Measurements from ENCODE around the gene WASL. TPM values are rescaled to one million over a fixed set of nuclear protein-coding genes. Genes with fewer than 3 reads are reported as not detected.
"Not testable (repeated sequence)": the region's sequence is repeated elsewhere in the genome, so short reads cannot be mapped to it uniquely, and the experiment has no call there.

The WASL gene
- polyA plus RNA-seq, 3 donors, result 71.2 to 85.8 (median 76.4) TPM

DNA sequence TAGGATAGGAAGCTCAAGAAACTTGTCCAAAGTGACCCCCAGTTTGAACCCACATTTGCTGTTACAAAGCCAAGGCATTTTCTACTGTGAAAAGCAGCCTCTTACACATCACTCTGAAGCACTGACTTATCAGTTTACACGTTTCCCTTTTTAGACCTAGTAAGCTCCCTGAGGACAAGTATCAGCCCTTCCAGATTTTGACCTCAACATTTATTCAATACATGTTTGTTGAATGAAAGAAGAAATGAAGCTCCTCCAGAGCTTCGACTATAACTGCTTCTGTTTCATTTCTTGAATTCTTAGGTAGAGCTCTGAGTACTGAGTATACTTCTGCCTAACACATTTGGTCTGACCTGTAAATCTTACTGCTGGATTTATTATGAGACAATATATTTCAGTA lies 2.7 kb downstream of the WASL start:
- no peak for DNase-seq (ENCODE audit: extremely low read depth in 1 of 11, low read depth in 9 of 11, low spot score in 4 of 11)

GRCh38 chr7:123745437-123745836 lies 3.4 kb downstream of the WASL start:
- DNase-seq (ENCODE audit: extremely low read depth in 1 of 11, low read depth in 9 of 11, low spot score in 4 of 11), result no peak

DNA sequence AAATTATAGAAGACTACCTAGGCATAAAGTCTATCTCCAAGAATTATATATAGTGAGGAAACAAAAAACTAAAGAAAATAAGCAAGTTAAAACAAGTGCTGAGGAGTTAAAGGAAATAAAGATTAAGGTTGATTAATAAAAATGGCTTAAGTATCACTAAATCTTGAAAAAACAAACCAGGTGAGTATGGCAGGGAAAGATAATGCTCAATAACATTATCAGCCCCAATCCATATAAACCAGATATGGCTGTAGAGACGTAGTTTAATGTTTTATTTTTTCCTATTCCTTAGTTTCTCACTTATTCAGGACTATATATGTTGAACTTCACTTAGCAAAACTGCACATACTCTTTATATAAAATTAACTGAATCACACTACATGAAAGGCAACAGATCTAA lies 4.4 kb downstream of the WASL start:
- no peak for DNase-seq (ENCODE audit: extremely low read depth in 1 of 11, low read depth in 9 of 11, low spot score in 4 of 11)

GRCh38 chr7:123741940-123742339 lies 6.9 kb downstream of the WASL start:
- DNase-seq (ENCODE audit: extremely low read depth in 1 of 11, low read depth in 9 of 11, low spot score in 4 of 11), result no peak

GRCh38 chr7:123738808-123739207 lies 10.0 kb downstream of the WASL start:
- DNase-seq (ENCODE audit: extremely low read depth in 1 of 11, low read depth in 9 of 11, low spot score in 4 of 11), result no peak

DNA sequence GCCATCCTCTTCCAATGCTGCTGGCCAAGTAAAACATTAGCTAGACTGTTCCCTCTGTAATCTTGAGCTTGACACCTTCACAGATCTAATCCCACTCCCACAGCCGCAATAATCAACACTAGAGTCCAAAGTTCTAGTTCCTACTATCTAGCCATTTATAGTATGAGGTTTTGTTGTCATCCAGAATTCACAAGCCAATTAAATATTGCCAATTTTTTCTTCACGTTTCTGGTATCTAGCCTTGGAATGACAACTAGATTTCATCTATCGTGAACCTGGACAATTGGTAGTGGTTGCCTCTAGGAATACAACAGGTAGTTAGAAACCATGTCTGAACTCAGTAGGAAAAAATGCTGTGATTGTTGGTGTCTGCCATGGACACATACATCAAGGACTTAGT lies 10.4 kb downstream of the WASL start:
- DNase-seq (ENCODE audit: extremely low read depth in 1 of 11, low read depth in 9 of 11, low spot score in 4 of 11), result no peak

DNA sequence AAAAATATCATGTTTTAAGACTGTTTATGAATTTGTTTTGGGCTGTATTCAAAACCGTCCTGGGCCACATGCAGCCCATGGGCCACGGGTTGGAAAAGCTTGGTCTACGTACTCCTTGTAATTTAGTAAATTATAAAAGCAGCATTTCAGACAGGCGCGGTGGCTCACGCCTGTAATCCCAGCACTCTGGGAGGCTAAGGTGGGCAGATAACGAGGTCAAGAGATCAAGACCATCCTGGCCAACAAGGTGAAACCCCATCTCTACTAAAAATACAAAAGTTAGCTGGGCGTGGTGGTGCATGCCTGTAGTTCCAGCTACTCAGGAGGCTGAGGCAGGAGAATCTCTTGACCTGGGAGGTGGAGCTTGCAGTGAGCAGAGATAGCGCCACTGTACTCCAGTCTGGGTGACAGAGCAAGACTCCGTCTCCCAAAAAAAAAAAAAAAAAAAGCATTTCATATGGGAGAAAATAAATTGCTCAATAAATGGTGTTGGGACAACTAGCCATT lies 11.6 kb downstream of the WASL start:
- not testable (repeated sequence) for DNase-seq (ENCODE audit: extremely low read depth in 1 of 11, low read depth in 9 of 11, low spot score in 4 of 11)

DNA sequence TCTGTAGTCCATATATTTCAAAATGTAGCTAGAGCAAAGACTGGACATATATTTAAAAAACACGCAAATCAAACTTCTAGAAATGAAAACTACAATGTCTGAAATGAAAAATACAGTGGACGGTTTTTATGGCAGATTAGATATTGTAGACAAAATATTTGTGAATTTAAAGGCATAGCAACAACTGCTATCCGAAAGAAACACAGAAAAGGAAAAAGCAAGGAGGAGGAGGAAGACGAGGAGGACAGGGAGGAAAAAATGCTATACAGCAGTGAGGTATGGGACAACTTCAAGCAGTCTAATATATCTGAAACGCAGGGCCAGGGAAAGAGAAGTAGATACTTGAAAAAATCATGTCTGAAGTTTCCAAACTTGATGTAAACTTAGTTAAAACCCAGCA lies 13.3 kb downstream of the WASL start:
- no peak for DNase-seq (ENCODE audit: extremely low read depth in 1 of 11, low read depth in 9 of 11, low spot score in 4 of 11)

GRCh38 chr7:123734498-123734897 lies 14.3 kb downstream of the WASL start:
- no peak for DNase-seq (ENCODE audit: extremely low read depth in 1 of 11, low read depth in 9 of 11, low spot score in 4 of 11)

- no peak for DNase-seq (ENCODE audit: extremely low read depth in 1 of 11, low read depth in 9 of 11, low spot score in 4 of 11)
Measured at GRCh38 chr7:123732413-123733091, 16.3 kb downstream of the WASL start.

- DNase-seq (ENCODE audit: extremely low read depth in 1 of 11, low read depth in 9 of 11, low spot score in 4 of 11), result no peak
Measured at GRCh38 chr7:123729218-123729578, 19.6 kb downstream of the WASL start.

GRCh38 chr7:123727071-123727837 lies 21.5 kb downstream of the WASL start:
- DNase-seq (ENCODE audit: extremely low read depth in 1 of 11, low read depth in 9 of 11, low spot score in 4 of 11), result no peak

GRCh38 chr7:123725586-123726171 lies 23.1 kb downstream of the WASL start:
- DNase-seq (ENCODE audit: extremely low read depth in 1 of 11, low read depth in 9 of 11, low spot score in 4 of 11), result no peak

DNA sequence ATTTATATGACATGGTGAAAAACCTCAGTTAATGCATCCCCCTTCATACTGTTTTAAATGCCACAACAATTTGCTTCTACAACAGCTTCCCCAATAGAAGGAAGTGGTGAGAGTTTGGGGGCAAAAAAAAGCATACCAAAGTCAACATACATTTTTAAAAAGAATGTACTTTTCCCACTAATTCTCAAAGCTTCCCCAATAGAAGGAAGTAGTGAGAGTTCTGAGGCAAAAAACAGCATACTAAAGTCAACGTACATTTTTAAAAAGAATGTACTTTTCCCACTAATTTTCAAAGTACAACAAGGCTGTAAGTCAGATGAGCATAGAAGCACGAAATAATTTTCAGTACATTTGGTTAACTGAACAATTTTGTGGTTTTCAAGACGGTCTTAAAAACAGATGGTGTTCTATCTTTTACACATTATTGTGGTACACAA lies 24.0 kb downstream of the WASL start:
- no peak for DNase-seq (ENCODE audit: extremely low read depth in 1 of 11, low read depth in 9 of 11, low spot score in 4 of 11)

DNA sequence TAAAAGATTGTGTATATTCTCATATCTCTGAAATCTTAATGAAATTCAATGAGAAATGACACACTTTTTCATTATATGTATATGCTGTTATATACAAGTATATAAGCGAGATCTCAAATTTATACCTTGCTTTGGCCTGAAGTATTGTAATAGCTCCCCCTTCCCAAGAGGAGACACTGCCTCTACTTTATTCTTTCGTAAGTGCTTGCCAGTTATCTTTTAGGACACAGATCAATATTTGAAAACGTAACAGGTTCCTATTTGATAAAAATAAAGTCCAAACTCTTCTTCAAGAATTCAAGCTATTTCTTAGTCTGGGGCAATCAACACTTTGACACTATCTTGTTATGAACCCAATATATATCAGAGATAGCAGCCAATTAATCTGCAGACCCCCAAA lies 24.9 kb downstream of the WASL start:
- no peak for DNase-seq (ENCODE audit: extremely low read depth in 1 of 11, low read depth in 9 of 11, low spot score in 4 of 11)

- not testable (repeated sequence) for DNase-seq (ENCODE audit: extremely low read depth in 1 of 11, low read depth in 9 of 11, low spot score in 4 of 11)
Measured at GRCh38 chr7:123720527-123720926, 28.3 kb downstream of the WASL start.

DNA sequence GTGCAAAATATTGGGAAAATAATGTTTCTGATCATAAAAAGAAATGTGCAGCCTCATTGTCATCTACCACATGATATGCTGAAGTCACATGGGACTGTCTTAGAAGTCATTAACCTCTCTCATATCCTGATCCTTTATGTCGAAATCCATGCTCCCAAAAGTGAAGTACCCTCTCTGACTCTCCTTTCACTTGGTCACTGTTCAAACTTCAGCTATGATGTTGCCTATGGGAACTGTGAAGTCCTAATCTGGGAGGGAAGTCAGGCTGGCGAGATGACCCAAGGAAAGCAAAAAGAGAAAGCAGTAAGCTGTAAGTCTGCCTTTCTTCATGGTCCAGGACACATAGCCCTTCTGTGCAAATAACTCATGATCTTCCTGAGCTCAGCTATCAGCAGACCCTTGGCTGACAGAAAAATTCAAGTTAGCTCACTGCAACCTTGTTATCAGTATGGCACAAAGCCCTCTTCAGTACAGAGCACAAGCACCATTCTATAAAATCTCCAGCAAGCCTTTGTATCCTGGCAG lies 29.5 kb downstream of the WASL start:
- DNase-seq (ENCODE audit: extremely low read depth in 1 of 11, low read depth in 9 of 11, low spot score in 4 of 11), result no peak

DNA sequence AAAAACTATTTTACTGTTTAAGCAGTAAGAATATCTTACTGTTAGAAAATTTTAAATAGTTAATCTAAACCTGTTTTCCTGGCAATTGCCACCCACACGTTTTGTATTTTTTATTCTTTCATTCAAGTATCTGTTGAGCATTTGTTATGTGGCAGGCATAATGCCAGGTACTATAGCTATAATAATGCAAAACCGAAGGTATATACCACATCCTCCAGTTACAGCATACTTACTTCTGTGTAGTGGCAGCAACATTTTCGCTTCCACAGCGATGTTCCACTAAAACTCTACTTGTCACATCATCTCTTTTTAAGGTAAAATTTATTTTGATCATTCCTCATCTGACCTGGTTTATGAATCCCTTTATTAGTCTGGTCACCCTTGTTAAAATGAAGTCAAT lies 30.0 kb downstream of the WASL start:
- no peak for DNase-seq (ENCODE audit: extremely low read depth in 1 of 11, low read depth in 9 of 11, low spot score in 4 of 11)

DNA sequence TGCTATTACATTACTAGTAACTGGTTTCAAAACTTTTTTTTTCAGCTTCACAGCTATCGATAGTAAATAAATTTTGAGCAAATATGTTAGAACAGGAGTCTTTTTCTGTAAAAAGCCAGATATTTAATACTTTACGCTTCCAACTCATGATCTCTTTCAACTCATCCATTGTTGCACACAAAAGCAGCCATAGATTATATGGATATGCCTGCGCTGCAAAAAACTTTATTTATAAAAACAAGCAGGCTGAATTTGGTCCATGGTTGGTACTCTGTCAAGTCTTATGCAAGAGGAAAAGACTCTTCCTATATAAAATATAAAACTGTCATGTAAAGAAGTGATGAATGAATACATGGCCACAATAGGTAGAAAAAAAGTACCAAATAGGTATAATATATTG lies 31.1 kb downstream of the WASL start:
- no peak for DNase-seq (ENCODE audit: extremely low read depth in 1 of 11, low read depth in 9 of 11, low spot score in 4 of 11)

DNA sequence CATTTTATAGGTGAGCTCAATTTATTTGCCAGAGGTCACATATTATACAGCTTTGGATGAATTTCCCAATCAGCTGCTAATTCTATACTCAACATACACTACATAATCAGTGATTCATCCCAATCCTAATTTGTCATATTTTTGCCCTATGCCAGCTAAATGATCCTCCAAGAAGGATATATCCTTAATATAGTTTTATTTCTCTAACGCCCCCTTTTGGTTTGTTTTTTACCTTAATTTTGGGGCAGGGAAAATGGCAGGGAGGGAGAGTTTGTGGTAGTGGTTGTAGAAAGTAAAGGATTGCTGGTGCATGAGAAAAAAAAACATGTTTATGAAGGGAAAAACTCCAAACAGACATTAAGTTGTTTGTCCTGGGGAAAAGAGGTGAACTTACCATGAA lies 31.9 kb downstream of the WASL start:
- no peak for DNase-seq (ENCODE audit: extremely low read depth in 1 of 11, low read depth in 9 of 11, low spot score in 4 of 11)
